ENCODE measurements around the gene GPR152.

Gene GPR152

GRCh38 chr11:67411785-67412152 is 40.8 kb downstream of the GPR152 start:
- H3K4me3 ChIP-seq (ENCODE audit: low read length) = no peak overlapping the region
- no peak for TF ChIP-seq ZNF274 (IDR thresholded peaks at IDR 0.05; ENCODE audit: low read depth, low read length)

GRCh38 chr11:67410984-67411784 is 41.3 kb downstream of the GPR152 start:
- no peak overlapping the region for H3K4me3 ChIP-seq (ENCODE audit: low read length)
- no peak for TF ChIP-seq ZNF274 (IDR thresholded peaks at IDR 0.05; ENCODE audit: low read depth, low read length)

DNA sequence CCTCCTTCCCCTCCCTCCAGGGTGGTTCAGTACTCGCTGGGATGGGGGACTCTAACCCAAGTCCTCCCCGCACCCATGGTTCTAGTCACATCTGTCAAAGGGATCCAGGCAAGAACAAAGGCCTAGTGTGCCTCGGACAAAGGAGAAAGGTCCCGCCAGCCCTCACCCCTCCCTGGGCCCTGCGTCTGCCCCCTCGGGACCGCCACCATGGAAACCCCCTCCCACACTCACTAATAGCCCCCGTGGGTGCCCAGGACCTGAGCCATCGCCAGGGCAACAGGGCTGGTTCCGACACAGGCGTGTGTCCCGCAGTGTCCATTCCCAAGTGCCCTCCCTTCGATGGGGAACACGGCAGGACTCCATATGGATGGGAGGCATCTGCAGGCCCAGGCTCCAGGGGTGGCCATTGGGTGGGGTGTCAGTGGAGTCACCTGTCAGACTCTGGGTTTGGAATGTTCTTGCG is 42.1 kb downstream of the GPR152 start:
- no peak for TF ChIP-seq ZNF274 (IDR thresholded peaks at IDR 0.05; ENCODE audit: low read depth, low read length)

GRCh38 chr11:67409781-67410368 is 42.7 kb downstream of the GPR152 start:
- H3K4me3 ChIP-seq (ENCODE audit: low read length) = peak overlapping the region; percentile 39; the same call in 1 of the 2 replicates
- TF ChIP-seq ZNF274 (IDR thresholded peaks at IDR 0.05; ENCODE audit: low read depth, low read length) = no peak

More for the DNA sequence above, 42.1 kb downstream of the GPR152 start:
- no peak overlapping the region for H3K4me3 ChIP-seq (ENCODE audit: low read length)

DNA sequence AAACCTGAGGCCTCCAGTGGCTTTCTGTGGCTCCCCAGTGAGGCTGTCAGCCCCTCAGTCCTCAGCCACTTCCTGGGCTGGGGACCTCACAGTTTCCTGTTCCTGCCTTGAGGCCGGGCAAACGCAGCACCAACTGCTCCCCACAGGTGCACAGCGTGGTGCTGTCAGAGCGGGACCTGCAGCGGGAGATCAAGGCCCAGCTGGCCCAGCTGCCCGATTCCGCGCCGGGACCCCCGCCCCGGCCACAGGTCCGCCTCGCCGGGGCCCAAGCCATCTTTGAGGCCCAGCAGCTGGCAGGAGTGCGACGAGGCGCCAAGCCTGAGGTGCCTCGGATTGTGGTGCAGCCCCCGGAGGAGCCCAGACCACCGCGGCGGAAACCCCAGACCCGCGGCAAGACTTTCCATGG is 43.3 kb downstream of the GPR152 start:
- peak overlapping the region; percentile 39; the same call in 1 of the 2 replicates for H3K4me3 ChIP-seq (ENCODE audit: low read length)

GRCh38 chr11:67408437-67409200 is 43.9 kb downstream of the GPR152 start:
- H3K4me3 ChIP-seq (ENCODE audit: low read length) = no peak overlapping the region; the same call in 1 of the 2 replicates

More for the DNA sequence above, 43.3 kb downstream of the GPR152 start:
- no peak for TF ChIP-seq ZNF274 (IDR thresholded peaks at IDR 0.05; ENCODE audit: low read depth, low read length)

GRCh38 chr11:67407688-67408163 is 44.8 kb downstream of the GPR152 start:
- H3K4me3 ChIP-seq (ENCODE audit: low read length) = no peak overlapping the region
- TF ChIP-seq ZNF274 (IDR thresholded peaks at IDR 0.05; ENCODE audit: low read depth, low read length) = no peak

More at GRCh38 chr11:67408437-67409200, 43.9 kb downstream of the GPR152 start:
- no peak for TF ChIP-seq ZNF274 (IDR thresholded peaks at IDR 0.05; ENCODE audit: low read depth, low read length)

DNA sequence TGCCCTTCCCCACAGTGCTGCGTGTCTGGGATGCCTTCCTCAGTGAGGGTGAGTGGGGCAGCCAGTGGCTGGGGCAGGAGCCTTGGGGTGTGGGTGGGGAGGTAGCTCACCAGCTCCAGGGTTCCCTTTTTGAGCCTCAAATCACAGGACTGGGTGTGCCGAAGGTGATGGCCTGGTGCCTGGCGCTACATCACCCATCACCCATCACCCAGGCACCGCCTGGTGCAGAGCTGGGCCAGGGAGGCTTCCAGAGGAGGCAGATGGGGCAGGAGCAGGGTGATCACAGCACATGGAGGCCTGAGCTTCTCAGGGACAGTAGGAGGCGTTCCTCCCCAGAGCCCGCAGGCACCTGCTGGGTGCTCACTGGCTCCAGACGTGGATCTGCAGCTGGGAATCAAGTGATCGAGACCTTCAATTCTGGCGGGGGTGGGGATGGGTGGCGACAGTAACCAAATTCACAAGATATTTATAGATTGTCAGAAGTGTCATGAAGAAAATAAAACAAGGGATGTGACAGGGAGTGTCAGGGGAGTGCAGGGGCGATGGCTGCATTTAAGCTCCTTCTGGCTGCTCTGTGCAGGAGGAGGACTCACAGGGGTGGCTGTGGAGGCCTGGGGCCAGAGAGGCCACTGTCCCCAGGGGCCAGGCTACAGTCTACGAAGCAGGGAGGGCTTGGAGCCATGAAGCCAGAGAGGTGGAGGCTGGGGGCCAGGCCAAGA is 45.4 kb downstream of the GPR152 start:
- H3K4me3 ChIP-seq (ENCODE audit: low read length) = no peak overlapping the region
- no peak for TF ChIP-seq ZNF274 (IDR thresholded peaks at IDR 0.05; ENCODE audit: low read depth, low read length)

- H3K4me3 ChIP-seq (ENCODE audit: low read length) = no peak overlapping the region
Measured at GRCh38 chr11:67406420-67406968, 46.0 kb downstream of the GPR152 start.

DNA sequence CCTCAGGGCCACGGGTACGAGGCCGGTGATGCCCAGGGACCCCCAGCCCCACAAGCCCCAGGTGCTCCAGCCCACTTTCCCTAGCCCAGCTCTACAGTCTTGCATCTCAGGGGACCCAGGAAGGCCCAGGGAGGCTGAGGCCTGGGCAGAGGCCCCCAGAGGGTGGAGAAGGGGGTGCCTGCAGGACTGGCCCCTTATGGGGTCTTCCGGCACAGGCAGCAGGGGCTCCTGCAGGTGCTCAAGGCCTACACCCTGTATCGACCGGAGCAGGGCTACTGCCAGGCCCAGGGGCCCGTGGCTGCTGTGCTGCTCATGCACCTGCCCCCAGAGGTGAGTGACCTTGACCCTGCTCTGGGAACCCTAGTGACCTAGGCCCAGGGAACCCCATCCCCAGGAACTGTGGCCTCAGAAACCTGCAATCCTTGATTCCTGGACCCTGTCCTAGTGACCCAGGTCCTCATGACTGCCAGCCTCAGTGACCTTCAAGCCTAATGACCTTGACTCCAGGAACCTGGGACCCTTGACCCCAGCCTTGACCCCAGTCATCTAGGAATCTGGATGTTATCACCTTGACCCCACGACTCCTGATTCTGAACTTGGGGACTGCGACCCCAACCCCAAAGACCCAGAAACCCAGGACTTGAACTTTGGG is 46.7 kb downstream of the GPR152 start:
- no peak for TF ChIP-seq ZNF274 (IDR thresholded peaks at IDR 0.05; ENCODE audit: low read depth, low read length)
- H3K4me3 ChIP-seq (ENCODE audit: low read length) = no peak overlapping the region

More at GRCh38 chr11:67406420-67406968, 46.0 kb downstream of the GPR152 start:
- TF ChIP-seq ZNF274 (IDR thresholded peaks at IDR 0.05; ENCODE audit: low read depth, low read length) = no peak

- no peak for TF ChIP-seq ZNF274 (IDR thresholded peaks at IDR 0.05; ENCODE audit: low read depth, low read length)
- no peak overlapping the region; the same call in 1 of the 2 replicates for H3K4me3 ChIP-seq (ENCODE audit: low read length)
Measured at GRCh38 chr11:67405196-67405567, 47.3 kb downstream of the GPR152 start.

DNA sequence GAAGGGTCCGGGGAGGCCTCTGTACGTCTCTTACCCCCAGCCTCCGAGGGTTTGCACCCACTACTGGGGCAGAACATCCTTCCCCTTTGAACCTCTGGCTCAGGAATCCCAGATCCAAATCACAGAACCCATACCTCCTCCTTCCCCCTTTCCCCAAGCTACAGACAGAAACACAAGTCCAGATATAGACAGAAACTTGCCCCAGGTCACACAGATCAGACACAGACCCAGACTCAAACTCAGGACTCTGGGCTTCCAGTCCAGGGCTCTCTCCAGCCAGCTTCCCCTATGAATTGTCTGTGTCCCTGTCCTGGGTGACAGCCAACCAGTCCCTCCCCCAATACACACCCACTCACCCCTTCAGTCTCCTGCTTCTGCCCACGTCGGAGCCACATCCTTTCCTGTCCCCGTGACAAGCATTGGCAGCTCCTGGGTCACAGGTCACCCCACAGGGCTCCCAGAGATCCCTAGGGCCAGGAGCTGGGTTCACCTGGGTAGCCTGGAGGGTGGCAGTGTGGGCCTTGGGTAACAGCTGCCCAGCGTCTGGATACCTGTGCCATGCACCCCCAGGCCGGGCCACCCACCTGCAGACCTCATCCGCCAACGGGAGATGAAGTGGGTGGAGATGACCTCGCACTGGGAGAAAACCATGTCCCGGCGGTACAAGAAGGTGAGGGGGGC is 47.9 kb downstream of the GPR152 start:
- H3K4me3 ChIP-seq (ENCODE audit: low read length) = peak overlapping the region; percentile 78; the same call in 1 of the 2 replicates
- TF ChIP-seq ZNF274 (IDR thresholded peaks at IDR 0.05; ENCODE audit: low read depth, low read length) = no peak

GRCh38 chr11:67403085-67403484 is 49.4 kb downstream of the GPR152 start:
- H3K4me3 ChIP-seq (ENCODE audit: low read length) = peak overlapping the region; percentile 78; the same call in 1 of the 2 replicates

DNA sequence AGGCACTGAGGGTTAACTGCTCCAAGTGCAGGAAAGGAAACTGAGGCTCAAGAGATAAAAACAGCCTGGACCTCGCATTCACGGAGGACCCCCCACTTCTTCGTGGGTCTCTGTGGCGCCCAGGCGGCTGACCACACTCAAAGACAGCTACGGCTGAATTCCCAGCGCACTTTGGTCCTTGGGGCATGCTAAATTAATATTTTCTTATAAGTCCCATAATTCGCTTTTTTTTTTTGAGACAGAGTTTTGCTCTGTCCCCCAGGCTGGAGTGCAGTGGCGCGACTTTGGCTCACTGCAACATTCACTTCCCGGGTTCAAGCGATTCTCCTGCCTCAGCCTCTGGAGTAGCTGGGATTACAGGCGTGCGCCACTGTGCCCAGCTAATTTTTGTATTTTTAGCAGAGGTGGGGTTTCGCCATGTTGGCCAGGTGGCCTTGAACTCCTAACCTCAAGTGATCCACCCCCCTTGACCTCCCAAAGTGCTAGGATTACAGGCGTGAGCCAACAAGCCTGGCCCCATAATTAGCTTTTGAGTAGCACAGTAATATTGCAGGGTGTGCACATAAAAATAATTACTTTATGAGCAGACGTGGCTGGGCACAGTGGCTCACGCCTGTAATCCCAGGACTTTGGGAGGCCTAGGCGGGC is 50.2 kb downstream of the GPR152 start:
- peak overlapping the region; percentile 29; the same call in 1 of the 2 replicates for H3K4me3 ChIP-seq (ENCODE audit: low read length)
